H1 (cell line): ENCODE measurements around the gene NPR2. TPM values are rescaled to one million over a fixed set of nuclear protein-coding genes. Genes with fewer than 3 reads are reported as not detected.

Source experiments
- CTCF ChIA-PET: fragments of 300-600 bp; sonication (Branson Sonifier 250); formaldehyde crosslinking; loops from one replicate; lab custom pipeline; 2021; ENCODE audit not compliant: partially characterized antibody; lab: Charles Lee
- POLR2A ChIA-PET: fragments of 300-600 bp; sonication (Branson Sonifier 250); formaldehyde crosslinking; loops from one replicate; lab custom pipeline; 2021; ENCODE audit warnings: inconsistent platforms; ENCODE audit not compliant: partially characterized antibody; lab: Charles Lee
- DNase-seq, 2 experiments: peaks; one replicate each; pipeline versions ENCODE4 v3.0.0 to v3.0.0-alpha.2; 2010 to 2022; ENCODE audit warnings: low spot score in 2 of 2, low read depth in 1 of 2, mixed read lengths in 1 of 2
- FAIRE-seq: peaks from 2 replicates; lab custom pipeline; 2011; peaks lifted over from hg19 to GRCh38; lab: Jason Lieb, UNC
- H2AFZ ChIP-seq: 2 replicates; pipeline ENCODE4 v1.8.1; 2012; ENCODE audit warnings: low read length, inconsistent platforms
- H2AK5ac ChIP-seq: 2 replicates; pipeline ENCODE4 v1.6.1; 2013; ENCODE audit warnings: low read depth, low read length
- H2BK120ac ChIP-seq: replicated peaks from 2 replicates; pipeline ENCODE3; 2013; ENCODE audit warnings: low read depth, low read length, inconsistent platforms
- H2BK12ac ChIP-seq: 2 replicates; pipeline ENCODE4 v1.6.1; 2013; ENCODE audit warnings: low read depth, low read length
- H2BK15ac ChIP-seq: 2 replicates; pipeline ENCODE4 v1.6.1; 2013; ENCODE audit warnings: low read length
- H2BK20ac ChIP-seq: 2 replicates; pipeline ENCODE4 v1.6.1; 2013; ENCODE audit warnings: low read length
- H2BK5ac ChIP-seq: 2 replicates; pipeline ENCODE4 v1.6.1; 2013; ENCODE audit warnings: low read depth, low read length
- H3K14ac ChIP-seq: 2 replicates; pipeline ENCODE4 v1.6.1; 2013; ENCODE audit warnings: inconsistent platforms; ENCODE audit not compliant: insufficient read length
- H3K18ac ChIP-seq: 2 replicates; pipeline ENCODE4 v1.6.1; 2013; ENCODE audit warnings: low read length; ENCODE audit errors: extremely low read depth
- H3K23ac ChIP-seq: 2 replicates; pipeline ENCODE4 v1.6.1; 2013; ENCODE audit warnings: inconsistent platforms; ENCODE audit not compliant: insufficient read length
- H3K23me2 ChIP-seq: 2 replicates; pipeline ENCODE4 v1.6.1; 2013; ENCODE audit warnings: low read depth, low read length
- H3K27ac ChIP-seq: 2 replicates; pipeline ENCODE4 v1.6.1; 2011; ENCODE audit warnings: low read depth, low read length, inconsistent platforms
- H3K27me3 ChIP-seq, 4 experiments: replicated peaks in 1 of 4; 1 replicate in 1 of 4; 2 replicates in 3 of 4; pipeline versions ENCODE4 v1.6.1 to v1.8.1; 2011 to 2013; ENCODE audit warnings: low read length in 3 of 4, mild to moderate bottlenecking in 3 of 4, inconsistent platforms in 2 of 4, mixed read lengths in 2 of 4, moderate library complexity in 1 of 4; ENCODE audit not compliant: control insufficient read depth in 3 of 4, insufficient read depth in 3 of 4; ENCODE audit errors: extremely low read depth in 1 of 4
- H3K36me3 ChIP-seq, 4 experiments: 2 replicates each; pipeline versions ENCODE4 v1.6.1 to v1.8.1; 2011 to 2013; ENCODE audit warnings: mild to moderate bottlenecking in 4 of 4, low read length in 3 of 4, moderate library complexity in 2 of 4, control low read depth in 1 of 4, inconsistent platforms in 1 of 4; ENCODE audit not compliant: insufficient read depth in 4 of 4, control insufficient read depth in 2 of 4
- H3K4ac ChIP-seq: replicated peaks from 2 replicates; pipeline ENCODE3; 2013; ENCODE audit warnings: low read length, low read depth, mixed read lengths, inconsistent platforms; ENCODE audit not compliant: insufficient read length
- H3K4me1 ChIP-seq, 4 experiments: replicated peaks in 1 of 4; 1 replicate in 1 of 4; 2 replicates in 3 of 4; pipeline versions ENCODE4 v1.6.1 to v1.8.1; 2011 to 2013; ENCODE audit warnings: low read length in 3 of 4, inconsistent platforms in 2 of 4, mixed read lengths in 1 of 4; ENCODE audit not compliant: insufficient read depth in 4 of 4, control insufficient read depth in 3 of 4
- H3K4me2 ChIP-seq, 2 experiments: 2 replicates each; pipeline versions ENCODE4 v1.6.1 to v1.8.1; 2011 to 2013; ENCODE audit warnings: low read depth in 2 of 2, low read length in 2 of 2, control low read depth in 1 of 2, inconsistent platforms in 1 of 2, mild to moderate bottlenecking in 1 of 2; ENCODE audit not compliant: insufficient read depth in 1 of 2
- H3K4me3 ChIP-seq, 4 experiments: fragments of 200-600, 300-600 bp in 1 of 4; sonication (generic), shearing (Covaris generic), sonication (Bioruptor Twin) in 1 of 4; 2 replicates each; pipeline versions ENCODE4 v1.5.1 to v1.8.1; 2011 to 2016; ENCODE audit warnings: low read length in 4 of 4, low read depth in 3 of 4, control low read depth in 2 of 4, inconsistent platforms in 2 of 4, mild to moderate bottlenecking in 2 of 4, mixed read lengths in 1 of 4, moderate library complexity in 1 of 4; ENCODE audit not compliant: insufficient read depth in 2 of 4; ENCODE audit errors: extremely low read depth in 1 of 4
- H3K56ac ChIP-seq: replicated peaks from 2 replicates; pipeline ENCODE3; 2013; ENCODE audit warnings: low read depth, mild to moderate bottlenecking, mixed read lengths, low read length, inconsistent platforms; ENCODE audit not compliant: insufficient read length
- H3K79me1 ChIP-seq: 2 replicates; pipeline ENCODE4 v1.6.1; 2013; ENCODE audit warnings: low read depth, low read length, control low read depth
- H3K79me2 ChIP-seq, 2 experiments: 2 replicates each; pipeline versions ENCODE4 v1.6.1 to v1.8.1; 2012 to 2013; ENCODE audit warnings: low read length in 2 of 2, mild to moderate bottlenecking in 2 of 2, inconsistent platforms in 1 of 2; ENCODE audit not compliant: insufficient read depth in 2 of 2, control insufficient read depth in 1 of 2
- H3K9ac ChIP-seq, 4 experiments: replicated peaks in 1 of 4; 1 replicate in 1 of 4; 2 replicates in 3 of 4; pipeline versions ENCODE4 v1.6.1 to v1.8.1; 2011 to 2013; ENCODE audit warnings: low read depth in 3 of 4, low read length in 3 of 4, control low read depth in 2 of 4, mild to moderate bottlenecking in 2 of 4, moderate library complexity in 2 of 4, inconsistent platforms in 1 of 4; ENCODE audit errors: extremely low read depth in 1 of 4
- H3K9me3 ChIP-seq, 2 experiments: 2 replicates each; pipeline versions ENCODE4 v1.6.1 to v1.8.1; 2012 to 2013; ENCODE audit warnings: mild to moderate bottlenecking in 2 of 2, moderate library complexity in 2 of 2, control low read depth in 1 of 2, inconsistent platforms in 1 of 2, low read depth in 1 of 2, low read length in 1 of 2, mixed read lengths in 1 of 2; ENCODE audit not compliant: insufficient read depth in 2 of 2
- H4K20me1 ChIP-seq, 2 experiments: replicated peaks in 1 of 2; 2 replicates each; pipeline versions ENCODE3 to v1.8.1; 2011 to 2013; ENCODE audit warnings: inconsistent platforms in 2 of 2, low read length in 2 of 2, mild to moderate bottlenecking in 1 of 2; ENCODE audit not compliant: insufficient read depth in 2 of 2, control insufficient read depth in 1 of 2
- H4K5ac ChIP-seq: 2 replicates; pipeline ENCODE4 v1.6.1; 2013; ENCODE audit warnings: low read length, low read depth, mixed read lengths, inconsistent platforms; ENCODE audit not compliant: insufficient read length
- H4K8ac ChIP-seq: 2 replicates; pipeline ENCODE4 v1.8.0; 2013; ENCODE audit warnings: mild to moderate bottlenecking, moderate library complexity, low read length, inconsistent platforms; ENCODE audit not compliant: insufficient read depth; ENCODE audit errors: extremely low read depth
- H4K91ac ChIP-seq: replicated peaks from 2 replicates; pipeline ENCODE3; 2013; ENCODE audit warnings: low read length, mixed read lengths, inconsistent platforms; ENCODE audit not compliant: insufficient read length
- CHD2 ChIP-seq: IDR thresholded peaks from 2 replicates; pipeline ENCODE4 v1.6.1; 2012; ENCODE audit warnings: low read length, improper control_type of control experiment
- EGR1 ChIP-seq: IDR thresholded peaks from 2 replicates; pipeline ENCODE4 v1.6.1; 2011; ENCODE audit warnings: low read depth, low read length, borderline replicate concordance
- EP300 ChIP-seq, 2 experiments: IDR thresholded peaks; 1 replicate in 1 of 2; 2 replicates in 1 of 2; pipeline ENCODE4 v1.6.1; 2011 to 2012; ENCODE audit warnings: low read depth in 2 of 2, low read length in 2 of 2, mild to moderate bottlenecking in 2 of 2, borderline replicate concordance in 1 of 2, inconsistent platforms in 1 of 2, moderate library complexity in 1 of 2
- GABPA ChIP-seq: IDR thresholded peaks from 2 replicates; pipeline ENCODE4 v1.6.1; 2011; ENCODE audit warnings: mild to moderate bottlenecking, low read length, moderate library complexity, borderline replicate concordance; ENCODE audit not compliant: insufficient read depth
- HDAC2 ChIP-seq, 2 experiments: fragments of 300-600 bp in 1 of 2; sonication (generic) in 1 of 2; IDR thresholded peaks; 2 replicates each; pipeline ENCODE4 v1.6.1; 2011 to 2012; ENCODE audit warnings: low read depth in 2 of 2, low read length in 2 of 2, mild to moderate bottlenecking in 2 of 2, moderate library complexity in 2 of 2, borderline replicate concordance in 1 of 2, inconsistent platforms in 1 of 2
- KDM4A ChIP-seq: IDR thresholded peaks from one replicate; pipeline ENCODE4 v1.7.1; 2012; ENCODE audit warnings: low read depth, mild to moderate bottlenecking, moderate library complexity, low read length, inconsistent platforms; ENCODE audit not compliant: severe bottlenecking
- NANOG ChIP-seq: IDR thresholded peaks from 2 replicates; pipeline ENCODE4 v1.6.1; 2011; ENCODE audit warnings: low read length, low read depth, mild to moderate bottlenecking, inconsistent platforms; ENCODE audit not compliant: insufficient read depth, poor library complexity, severe bottlenecking
- RBBP5 ChIP-seq: IDR thresholded peaks from 2 replicates; pipeline ENCODE4 v1.7.1; 2012; ENCODE audit warnings: low read depth, mild to moderate bottlenecking, inconsistent platforms, low read length, moderate library complexity, borderline replicate concordance
- SAP30 ChIP-seq: fragments of 300-600 bp; sonication (generic); IDR thresholded peaks from 2 replicates; pipeline ENCODE4 v1.7.1; 2012; ENCODE audit warnings: low read length, moderate library complexity, mild to moderate bottlenecking, inconsistent platforms; ENCODE audit not compliant: insufficient read depth, insufficient replicate concordance
- TBP ChIP-seq: IDR thresholded peaks from 2 replicates; pipeline ENCODE4 v1.6.1; 2011; ENCODE audit warnings: low read depth, low read length, improper control_type of control experiment
- WGBS, 2 experiments: shearing (Covaris generic) in 1 of 2; methylation state at CpG; one replicate each; pipeline versions ENCODE4 v1.1.6 to v1.1.7; 2013 to 2015; ENCODE audit warnings: low lambda C conversion rate in 2 of 2, mixed read lengths in 2 of 2, inconsistent platforms in 1 of 2, low coverage in 1 of 2, missing lambda C conversion rate in 1 of 2; ENCODE audit not compliant: insufficient replicate concordance in 2 of 2, insufficient coverage in 1 of 2, insufficient read length in 1 of 2; ENCODE audit errors: extremely low coverage in 1 of 2, missing lambda C conversion rate in 1 of 2; 5-methylcytosine and 5-hydroxymethylcytosine counted together
- polyA plus RNA-seq, 7 experiments: library from polyadenylated mRNA; depleted of rRNA in 3 of 7; stranded (reverse) in 5 of 7; unstranded in 2 of 7; fragments of >200 nt in 5 of 7; fragments of 200-250 nt in 2 of 7; gene quantifications; 1 replicate in 5 of 7; 2 replicates in 1 of 7; 4 replicates in 1 of 7; pipeline versions ENCODE4 v1.2.1 to v1.2.3, GENCODE V29; 2011 to 2013; ENCODE audit warnings: missing spikeins in 2 of 7, mixed read lengths in 2 of 7
- total RNA-seq: library from RNA; stranded (reverse); fragmentation: NEBNext Ultra II Directional; extraction: Animal tissue kit (Norgen Biotek cat#: 25700); gene quantifications from 2 replicates; pipeline ENCODE4 v1.2.1, GENCODE V29; 2021
- TF ChIP-seq, protein P1 (sequence below): IDR thresholded peaks from 2 replicates; pipeline ENCODE4 v1.6.1; 2012; ENCODE audit warnings: inconsistent platforms

NPR2 gene
- total and polyA plus RNA-seq, 2 of the 8 experiments (the other 6 are each of a cell fraction or from before 2014, with no cell fraction given) = 11.0 to 17.0 TPM

DNA sequence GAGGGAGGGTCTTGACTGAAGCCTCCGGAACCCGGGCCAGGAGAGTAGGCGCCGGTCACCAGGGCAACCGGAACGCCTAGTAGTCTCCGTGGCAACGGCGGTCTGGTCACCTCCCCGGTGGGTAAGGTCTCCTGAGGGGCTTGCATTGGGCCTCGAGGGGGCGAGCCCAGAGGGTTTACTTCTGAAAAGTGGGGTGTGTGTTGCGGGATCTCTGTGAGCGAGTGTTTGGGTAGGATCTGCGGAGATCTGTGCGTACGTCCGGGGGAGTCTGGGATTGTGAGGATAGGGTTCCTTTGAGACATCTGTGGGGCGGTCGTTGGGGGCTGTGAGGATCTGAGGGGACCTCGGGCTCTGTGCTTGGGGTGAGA, 37.3 kb downstream of the NPR2 start, which contains the start of gene FAM221B:
Gene FAM221B, minus strand, starts transcription at position 17 of the 368 bp plus-strand sequence. CDS start 2,571 bp downstream, outside the sequence.
- ChIA-PET CTCF (interaction anchor here (0.7 to 10.6 kb wide), 7 partner anchors 12 to 77 kb away, joined by 3 to 172 read pairs (median 62); partner anchors contain the start of genes HINT2 and SPAG8), POLR2A (interaction anchor here (0.6 to 2.7 kb wide), 6 partner anchors 15 to 53 kb away, joined by 3 to 13 read pairs (median 4); partner anchors contain the start of genes HINT2, NPR2 and SPAG8)
- Histone ChIP-seq H3K4me1 (peaks cover 2 to 16% (median 6%) of the 10 kb centered on the region in 4 experiments), H3K4me3 (peak within 1 kb of the TSS; percentile 51 to 83 (median 68)), H2BK20ac (0 out of 2 replicates have a peak within 1 kb of the TSS, but pooled peaks have one; percentile 72), H3K4me2 (peak within 1 kb of the TSS; percentile 86 to 90), H4K91ac (peak within 1 kb of the TSS; percentile 75), H2BK15ac (no peak within 1 kb of the TSS), H3K79me2 (no peaks in the 10 kb centered on the region), H3K9me3 (no peaks in the 10 kb centered on the region), H2AFZ (peak within 1 kb of the TSS; percentile 97), H2BK120ac (no peak within 1 kb of the TSS), H3K36me3 (no peaks in the 10 kb centered on the region), H3K23me2 (peaks cover 10% of the 10 kb centered on the region), H3K4ac (no peak within 1 kb of the TSS), H3K23ac (no peak within 1 kb of the TSS), H2BK5ac (peak within 1 kb of the TSS; percentile 76; the same call in 1 of the 2 replicates), H3K56ac (peak within 1 kb of the TSS; percentile 43), H3K27ac (no peak within 1 kb of the TSS; the same call in 1 of the 2 replicates), H3K9ac (peak within 1 kb of the TSS in 3 of 4 experiments; percentile 40 to 52 (median 51); a peak in 5 of 7 replicates), H3K79me1 (no peaks in the 10 kb centered on the region), H4K8ac (no peak within 1 kb of the TSS), H2AK5ac (no peak within 1 kb of the TSS), H2BK12ac (0 out of 2 replicates have a peak within 1 kb of the TSS, but pooled peaks have one; percentile 35), H3K14ac (no peak within 1 kb of the TSS), H3K27me3 (no peaks in the 10 kb centered on the region), H4K5ac (peak within 1 kb of the TSS; percentile 23), H3K18ac (peak within 1 kb of the TSS; percentile 81), H4K20me1 (no peaks in the 10 kb centered on the region)
- 4% methylated on average over 21 of the region's 21 CpGs; no CpG with 5 or more reads in 1 of the 2 experiments for WGBS, 2 experiments
- FAIRE-seq = no peak
- peak in 1 of 2 experiments; percentile 87 for DNase-seq
- TF ChIP-seq EGR1 = no peak
- 0 out of 4 replicates have a peak, but pooled peaks of 1 of the 2 experiments have one; percentile 42 for TF ChIP-seq HDAC2 (IDR thresholded peaks at IDR 0.05; ENCODE audit: borderline replicate concordance in 1 of 2, low read depth in 2 of 2, low read length in 2 of 2)
- TF ChIP-seq EP300 (IDR thresholded peaks at IDR 0.05; ENCODE audit: borderline replicate concordance in 1 of 2, low read depth in 2 of 2, low read length in 2 of 2) = no peak
- TF ChIP-seq CHD2 = no peak
- peak; percentile 59 for TF ChIP-seq KDM4A
- no peak for TF ChIP-seq GABPA
- TF ChIP-seq RBBP5 = 0 out of 2 replicates have a peak, but pooled peaks have one; percentile 13
- TF ChIP-seq, protein P1, sequence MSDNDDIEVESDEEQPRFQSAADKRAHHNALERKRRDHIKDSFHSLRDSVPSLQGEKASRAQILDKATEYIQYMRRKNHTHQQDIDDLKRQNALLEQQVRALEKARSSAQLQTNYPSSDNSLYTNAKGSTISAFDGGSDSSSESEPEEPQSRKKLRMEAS = no peak
- TF ChIP-seq TBP = no peak
- peak; percentile 72 for TF ChIP-seq SAP30
- no peak for TF ChIP-seq NANOG
